ENCODE data around the gene JMJD6. TPM values are rescaled to one million over a fixed set of nuclear protein-coding genes. Genes with fewer than 3 reads are reported as not detected.

Gene JMJD6
- total RNA-seq, 1 experiment from 2014 or later, result 16.2 TPM

DNA sequence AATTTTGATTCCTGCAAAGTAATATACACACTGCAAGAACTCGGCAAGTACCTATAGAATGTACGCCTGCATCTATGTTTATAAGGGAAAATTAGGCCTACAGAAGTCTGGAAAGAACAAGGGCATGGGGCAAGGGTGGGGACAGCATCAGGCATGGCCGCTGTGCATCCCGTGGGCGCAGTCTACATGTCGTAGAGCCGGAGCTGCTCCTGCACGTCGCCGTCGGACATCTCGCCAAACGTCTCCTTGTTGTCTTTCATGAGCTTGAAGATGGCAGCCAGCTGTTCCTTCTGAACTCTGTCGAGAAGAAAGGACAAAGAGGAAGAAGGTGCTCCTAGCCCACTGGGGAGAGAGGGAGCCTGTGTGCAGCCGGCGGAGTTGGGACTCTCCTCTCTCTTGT is 49.0 kb downstream of the JMJD6 start:
- Histone ChIP-seq H3K27me3 (ENCODE audit: low read length) (no peaks in the 10 kb centered on the region), H3K79me2 (ENCODE audit: low read length) (no peaks in the 10 kb centered on the region), H2AFZ (ENCODE audit: low read length) (no peak overlapping the region), H3K27ac (ENCODE audit: low read length) (no peak overlapping the region), H3K4me3 (ENCODE audit: low read length) (no peak overlapping the region), H3K9ac (ENCODE audit: low read length) (no peak overlapping the region), H3K9me3 (ENCODE audit: low read length) (no peaks in the 10 kb centered on the region), H3K9me2 (replicated peaks; ENCODE audit: insufficient read depth, low read length) (peaks cover under 1% of the 10 kb centered on the region; the same call in 1 of the 2 replicates), H3K36me3 (ENCODE audit: insufficient read depth, low read length) (no peaks in the 10 kb centered on the region), H3K4me2 (ENCODE audit: low read depth, low read length, poor library complexity, severe bottlenecking) (no peak overlapping the region), H3K4me1 (ENCODE audit: low read length) (peaks cover 1% of the 10 kb centered on the region), H4K20me1 (ENCODE audit: insufficient read depth, low read depth, low read length) (no peaks in the 10 kb centered on the region)
- no peak for DNase-seq

DNA sequence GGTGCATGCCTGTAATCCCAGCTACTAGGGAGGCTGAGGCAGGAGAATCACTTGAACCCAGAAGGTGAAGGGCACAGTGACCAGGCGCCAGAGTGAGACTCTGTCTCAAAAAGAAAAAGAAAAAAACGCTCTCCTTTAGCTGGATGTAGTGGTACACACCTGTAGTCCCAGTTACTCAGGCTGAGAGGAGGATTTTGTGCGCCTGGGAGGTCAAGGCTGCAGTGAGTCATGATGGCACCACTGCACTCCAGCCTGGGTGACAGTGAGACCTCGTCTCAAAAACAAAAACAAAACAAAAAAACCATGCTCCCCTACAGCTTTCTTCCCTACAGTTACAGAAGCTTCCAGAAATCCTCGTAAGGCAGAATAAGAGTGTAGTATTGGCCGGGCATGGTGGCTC is 49.8 kb downstream of the JMJD6 start:
- no peak overlapping the region for H3K9ac ChIP-seq (ENCODE audit: low read length)
- no peak overlapping the region for H3K27ac ChIP-seq (ENCODE audit: low read length)
- H3K4me1 ChIP-seq (ENCODE audit: low read length), result peaks cover 8% of the 10 kb centered on the region
- H3K79me2 ChIP-seq (ENCODE audit: low read length), result no peaks in the 10 kb centered on the region
- no peaks in the 10 kb centered on the region for H4K20me1 ChIP-seq (ENCODE audit: insufficient read depth, low read depth, low read length)
- H3K27me3 ChIP-seq (ENCODE audit: low read length), result no peaks in the 10 kb centered on the region
- H2AFZ ChIP-seq (ENCODE audit: low read length), result no peak overlapping the region
- H3K9me2 ChIP-seq (replicated peaks; ENCODE audit: insufficient read depth, low read length), result peaks cover 6% of the 10 kb centered on the region; the same call in 1 of the 2 replicates
- H3K9me3 ChIP-seq (ENCODE audit: low read length), result no peaks in the 10 kb centered on the region
- H3K4me3 ChIP-seq (ENCODE audit: low read length), result no peak overlapping the region
- DNase-seq, result no peak
- no peak overlapping the region for H3K4me2 ChIP-seq (ENCODE audit: low read depth, low read length, poor library complexity, severe bottlenecking)
- H3K36me3 ChIP-seq (ENCODE audit: insufficient read depth, low read length), result no peaks in the 10 kb centered on the region

DNA sequence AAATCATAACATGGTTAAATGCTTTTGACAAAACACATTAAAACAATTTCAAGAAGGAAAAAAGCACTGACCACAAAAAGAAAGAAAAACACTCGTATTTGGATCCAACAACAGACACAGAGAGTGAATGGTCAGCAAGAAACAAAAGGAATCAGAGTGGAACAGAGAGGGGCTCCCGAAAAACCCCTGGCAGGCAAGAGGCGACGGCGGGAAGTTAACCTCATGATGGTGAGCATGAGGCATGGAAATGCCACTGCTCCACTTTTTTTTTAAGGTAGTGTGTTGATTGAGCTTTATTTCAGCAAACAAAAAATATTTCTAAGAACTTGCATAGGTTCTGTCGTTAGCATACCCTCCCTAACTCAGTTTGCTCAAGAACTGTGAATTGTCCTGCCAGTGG is 50.8 kb downstream of the JMJD6 start:
- H3K9me3 ChIP-seq (ENCODE audit: low read length), result no peaks in the 10 kb centered on the region
- no peak overlapping the region for H2AFZ ChIP-seq (ENCODE audit: low read length)
- no peaks in the 10 kb centered on the region for H3K27me3 ChIP-seq (ENCODE audit: low read length)
- H3K36me3 ChIP-seq (ENCODE audit: insufficient read depth, low read length), result no peaks in the 10 kb centered on the region
- no peak overlapping the region for H3K27ac ChIP-seq (ENCODE audit: low read length)
- H4K20me1 ChIP-seq (ENCODE audit: insufficient read depth, low read depth, low read length), result no peaks in the 10 kb centered on the region
- H3K4me1 ChIP-seq (ENCODE audit: low read length), result peaks cover 13% of the 10 kb centered on the region
- DNase-seq, result no peak
- H3K4me3 ChIP-seq (ENCODE audit: low read length), result no peak overlapping the region
- H3K9ac ChIP-seq (ENCODE audit: low read length), result no peak overlapping the region
- peaks cover 6% of the 10 kb centered on the region; the same call in 1 of the 2 replicates for H3K9me2 ChIP-seq (replicated peaks; ENCODE audit: insufficient read depth, low read length)
- H3K4me2 ChIP-seq (ENCODE audit: low read depth, low read length, poor library complexity, severe bottlenecking), result no peak overlapping the region
- H3K79me2 ChIP-seq (ENCODE audit: low read length), result no peaks in the 10 kb centered on the region

DNA sequence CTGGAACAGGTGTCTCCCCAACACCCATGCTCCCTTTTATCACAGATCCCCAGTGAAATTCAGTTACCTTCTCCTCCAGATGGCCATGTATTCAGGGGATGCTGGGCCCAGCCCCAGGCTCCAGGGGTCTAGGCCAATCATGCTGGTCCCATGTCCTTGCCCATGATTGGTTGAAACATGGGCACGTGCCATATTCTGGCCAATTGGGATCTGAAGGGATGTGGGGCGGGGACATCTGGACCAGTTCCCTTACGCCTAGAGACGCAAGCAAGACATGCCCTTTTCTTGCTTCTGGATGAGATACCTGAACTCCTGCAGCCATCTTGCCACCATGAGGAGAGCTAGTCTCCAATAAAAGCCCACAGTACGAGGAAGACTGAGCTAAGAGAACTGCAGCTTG is 51.8 kb downstream of the JMJD6 start:
- Histone ChIP-seq H2AFZ (ENCODE audit: low read length) (no peak overlapping the region), H3K27me3 (ENCODE audit: low read length) (no peaks in the 10 kb centered on the region), H3K4me3 (ENCODE audit: low read length) (no peak overlapping the region), H3K9ac (ENCODE audit: low read length) (no peak overlapping the region), H3K27ac (ENCODE audit: low read length) (no peak overlapping the region), H3K36me3 (ENCODE audit: insufficient read depth, low read length) (no peaks in the 10 kb centered on the region), H4K20me1 (ENCODE audit: insufficient read depth, low read depth, low read length) (no peaks in the 10 kb centered on the region), H3K4me2 (ENCODE audit: low read depth, low read length, poor library complexity, severe bottlenecking) (no peak overlapping the region), H3K4me1 (ENCODE audit: low read length) (peaks cover 13% of the 10 kb centered on the region), H3K9me2 (replicated peaks; ENCODE audit: insufficient read depth, low read length) (peaks cover 6% of the 10 kb centered on the region; the same call in 1 of the 2 replicates), H3K9me3 (ENCODE audit: low read length) (no peaks in the 10 kb centered on the region), H3K79me2 (ENCODE audit: low read length) (no peaks in the 10 kb centered on the region)
- no peak for DNase-seq

DNA sequence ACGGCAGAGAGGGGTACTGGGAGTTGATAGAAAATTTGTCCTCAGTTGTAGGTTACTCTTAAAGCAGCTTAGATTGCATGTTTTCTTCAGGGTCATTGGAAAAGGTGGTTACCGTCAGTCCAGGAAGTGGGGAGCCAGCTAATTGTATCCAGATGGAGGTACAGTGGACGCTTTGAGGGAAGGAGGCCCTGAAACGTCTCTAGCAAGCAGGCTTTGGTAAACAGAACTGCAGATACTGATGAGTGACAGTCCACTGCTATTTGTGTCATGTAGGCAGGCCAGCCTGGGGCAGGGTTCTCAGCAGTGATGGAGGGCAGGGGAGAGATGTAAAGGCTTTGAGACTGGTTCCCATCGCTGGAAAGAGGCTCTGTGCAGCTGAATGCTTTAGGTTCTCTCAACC is 52.7 kb downstream of the JMJD6 start:
- no peaks in the 10 kb centered on the region for H3K79me2 ChIP-seq (ENCODE audit: low read length)
- H3K27me3 ChIP-seq (ENCODE audit: low read length), result no peaks in the 10 kb centered on the region
- H3K4me1 ChIP-seq (ENCODE audit: low read length), result peaks cover 13% of the 10 kb centered on the region
- H3K36me3 ChIP-seq (ENCODE audit: insufficient read depth, low read length), result no peaks in the 10 kb centered on the region
- DNase-seq, result no peak
- no peak overlapping the region for H3K27ac ChIP-seq (ENCODE audit: low read length)
- no peak overlapping the region for H3K4me3 ChIP-seq (ENCODE audit: low read length)
- H4K20me1 ChIP-seq (ENCODE audit: insufficient read depth, low read depth, low read length), result no peaks in the 10 kb centered on the region
- no peak overlapping the region for H3K9ac ChIP-seq (ENCODE audit: low read length)
- peaks cover 6% of the 10 kb centered on the region; the same call in 1 of the 2 replicates for H3K9me2 ChIP-seq (replicated peaks; ENCODE audit: insufficient read depth, low read length)
- no peak overlapping the region for H2AFZ ChIP-seq (ENCODE audit: low read length)
- no peaks in the 10 kb centered on the region for H3K9me3 ChIP-seq (ENCODE audit: low read length)
- no peak overlapping the region for H3K4me2 ChIP-seq (ENCODE audit: low read depth, low read length, poor library complexity, severe bottlenecking)

DNA sequence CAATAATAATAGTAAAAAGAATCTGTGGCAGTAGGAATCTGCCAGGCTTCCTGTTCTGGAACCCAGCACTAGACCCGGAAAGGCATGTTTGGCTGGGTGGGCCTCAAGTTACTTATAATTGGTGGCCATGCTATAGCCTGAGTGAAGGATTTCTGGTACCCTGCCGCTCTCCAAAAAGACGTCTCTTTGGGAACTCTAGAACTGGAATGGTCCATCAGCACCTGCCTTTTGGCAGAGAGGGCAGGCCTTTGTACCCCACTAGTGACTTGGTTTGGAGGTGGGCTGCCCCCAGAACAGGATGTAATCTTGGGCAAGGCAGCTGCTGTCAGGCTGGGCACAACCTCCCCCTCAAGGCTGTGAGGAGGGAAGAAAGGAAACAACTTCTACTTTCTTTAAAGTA is 53.5 kb downstream of the JMJD6 start:
- Histone ChIP-seq H3K4me3 (ENCODE audit: low read length) (no peak overlapping the region), H3K4me1 (ENCODE audit: low read length) (peaks cover 13% of the 10 kb centered on the region), H3K9me2 (replicated peaks; ENCODE audit: insufficient read depth, low read length) (peaks cover 6% of the 10 kb centered on the region; the same call in 1 of the 2 replicates), H4K20me1 (ENCODE audit: insufficient read depth, low read depth, low read length) (no peaks in the 10 kb centered on the region), H3K36me3 (ENCODE audit: insufficient read depth, low read length) (no peaks in the 10 kb centered on the region), H3K4me2 (ENCODE audit: low read depth, low read length, poor library complexity, severe bottlenecking) (peak overlapping the region; percentile 92), H3K27me3 (ENCODE audit: low read length) (no peaks in the 10 kb centered on the region), H3K9ac (ENCODE audit: low read length) (no peak overlapping the region), H3K79me2 (ENCODE audit: low read length) (no peaks in the 10 kb centered on the region), H3K9me3 (ENCODE audit: low read length) (no peaks in the 10 kb centered on the region), H2AFZ (ENCODE audit: low read length) (no peak overlapping the region), H3K27ac (ENCODE audit: low read length) (no peak overlapping the region)
- DNase-seq, result no peak

DNA sequence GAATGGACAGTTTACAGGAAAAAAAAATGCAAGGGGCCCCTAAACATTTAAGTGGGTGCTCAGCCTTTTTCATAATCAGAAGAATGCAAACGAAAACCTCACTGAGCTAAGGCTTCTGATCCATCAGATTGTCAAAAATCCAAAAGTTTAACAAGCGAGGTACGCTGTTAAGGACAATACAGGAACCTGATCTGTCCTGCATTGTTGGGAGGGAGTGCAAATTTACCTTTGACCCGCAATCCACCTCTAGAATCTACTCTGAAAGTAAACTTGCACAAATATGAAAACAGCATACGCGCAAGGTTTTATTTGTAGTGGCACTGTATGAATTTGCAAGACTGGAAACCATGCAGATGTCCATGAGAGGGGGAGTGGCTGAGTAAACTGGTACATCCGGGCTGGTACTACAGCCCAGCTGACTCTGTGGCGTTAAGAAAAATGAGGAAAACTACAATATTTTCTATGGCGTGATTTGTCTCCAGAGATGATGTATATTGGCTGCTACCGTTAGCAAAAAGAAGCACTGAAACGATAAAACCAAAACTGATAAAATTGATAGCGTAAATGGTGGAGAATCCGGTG is 54.0 kb downstream of the JMJD6 start:
- no peak for DNase-seq
- Histone ChIP-seq H3K9me2 (replicated peaks; ENCODE audit: insufficient read depth, low read length) (peaks cover 6% of the 10 kb centered on the region; the same call in 1 of the 2 replicates), H3K4me1 (ENCODE audit: low read length) (peaks cover 13% of the 10 kb centered on the region), H3K27me3 (ENCODE audit: low read length) (no peaks in the 10 kb centered on the region), H3K79me2 (ENCODE audit: low read length) (no peaks in the 10 kb centered on the region), H4K20me1 (ENCODE audit: insufficient read depth, low read depth, low read length) (no peaks in the 10 kb centered on the region), H3K27ac (ENCODE audit: low read length) (peak overlapping the region; percentile 76), H3K9ac (ENCODE audit: low read length) (peak overlapping the region; percentile 80), H3K4me2 (ENCODE audit: low read depth, low read length, poor library complexity, severe bottlenecking) (peak overlapping the region; percentile 92), H2AFZ (ENCODE audit: low read length) (peak overlapping the region; percentile 98), H3K36me3 (ENCODE audit: insufficient read depth, low read length) (no peaks in the 10 kb centered on the region), H3K9me3 (ENCODE audit: low read length) (no peaks in the 10 kb centered on the region), H3K4me3 (ENCODE audit: low read length) (peak overlapping the region; percentile 89)

DNA sequence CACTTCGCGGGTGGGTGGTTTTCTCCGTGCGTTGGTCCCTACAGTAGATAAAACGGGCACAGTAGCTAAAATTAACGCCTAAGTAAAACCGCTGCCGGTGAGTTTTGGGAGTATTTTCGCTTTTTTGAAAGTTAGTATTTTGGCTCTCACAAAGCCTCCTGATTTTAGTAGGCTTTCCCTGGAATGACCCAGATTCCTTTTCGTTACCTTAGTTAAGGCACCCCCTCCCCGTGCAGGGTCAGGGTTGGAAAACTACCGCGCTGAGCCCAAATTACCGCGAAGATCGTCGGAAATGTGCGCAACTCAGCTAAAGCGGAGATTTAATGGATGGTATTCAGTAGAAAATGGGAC is 54.5 kb downstream of the JMJD6 start:
- Histone ChIP-seq H3K4me3 (ENCODE audit: low read length) (peak overlapping the region; percentile 89), H3K9ac (ENCODE audit: low read length) (peak overlapping the region; percentile 80), H3K27ac (ENCODE audit: low read length) (peak overlapping the region; percentile 76), H3K27me3 (ENCODE audit: low read length) (no peaks in the 10 kb centered on the region), H3K9me3 (ENCODE audit: low read length) (no peaks in the 10 kb centered on the region), H3K9me2 (replicated peaks; ENCODE audit: insufficient read depth, low read length) (peaks cover 6% of the 10 kb centered on the region; the same call in 1 of the 2 replicates), H3K4me1 (ENCODE audit: low read length) (peaks cover 13% of the 10 kb centered on the region), H4K20me1 (ENCODE audit: insufficient read depth, low read depth, low read length) (no peaks in the 10 kb centered on the region), H3K36me3 (ENCODE audit: insufficient read depth, low read length) (no peaks in the 10 kb centered on the region), H3K4me2 (ENCODE audit: low read depth, low read length, poor library complexity, severe bottlenecking) (peak overlapping the region; percentile 92), H3K79me2 (ENCODE audit: low read length) (no peaks in the 10 kb centered on the region), H2AFZ (ENCODE audit: low read length) (peak overlapping the region; percentile 98)
- DNase-seq, result no peak

All from Karpas-422 (cell line).